Mucosa of gallbladder (tissue), 1 donor: ENCODE results near the gene IGFBP3. TPM values are rescaled to one million over a fixed set of nuclear protein-coding genes. Genes with fewer than 3 reads are reported as not detected.

Experiments
- DNase-seq: peaks from one replicate; pipeline ENCODE4 v3.0.0-alpha.2; 2020; ENCODE audit warnings: low spot score
- total RNA-seq: library from RNA; stranded (reverse); gene quantifications from one replicate; pipeline ENCODE4 v1.2.1, GENCODE V29; 2021
- donor health status: DM: no; HTN: no; CAD: no.

IGFBP3 gene
- total RNA-seq, 1 donor from 2014 or later: 67.4 TPM

GRCh38 chr7:45891462-45892402 lies 29.3 kb downstream of the IGFBP3 start:
- no peak for DNase-seq

DNA sequence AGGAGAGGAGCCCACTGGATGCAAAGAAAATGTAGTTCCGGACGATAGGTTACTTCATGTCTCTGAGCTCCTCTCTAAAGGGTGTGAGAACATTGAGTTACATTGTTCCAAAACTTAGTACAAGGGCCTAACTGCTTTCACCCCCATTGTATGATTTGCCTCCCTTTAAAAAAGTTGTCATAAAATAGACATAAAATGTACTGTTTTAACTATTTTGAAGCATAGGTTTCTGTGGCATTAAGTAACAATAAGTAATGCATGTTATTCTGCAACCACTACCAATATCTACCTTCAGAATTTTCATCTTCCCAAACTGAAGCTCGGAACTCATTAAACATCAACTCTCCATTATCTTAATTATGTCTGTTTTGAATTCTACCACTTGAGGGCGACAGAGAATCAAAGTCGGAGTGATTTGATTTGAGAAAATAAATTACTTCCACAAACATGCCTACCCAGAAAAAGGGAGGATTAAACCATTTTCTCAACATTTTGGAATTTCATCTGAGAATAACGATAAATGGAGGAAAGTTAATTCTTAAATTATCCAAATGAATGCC lies 30.1 kb downstream of the IGFBP3 start:
- no peak for DNase-seq

DNA sequence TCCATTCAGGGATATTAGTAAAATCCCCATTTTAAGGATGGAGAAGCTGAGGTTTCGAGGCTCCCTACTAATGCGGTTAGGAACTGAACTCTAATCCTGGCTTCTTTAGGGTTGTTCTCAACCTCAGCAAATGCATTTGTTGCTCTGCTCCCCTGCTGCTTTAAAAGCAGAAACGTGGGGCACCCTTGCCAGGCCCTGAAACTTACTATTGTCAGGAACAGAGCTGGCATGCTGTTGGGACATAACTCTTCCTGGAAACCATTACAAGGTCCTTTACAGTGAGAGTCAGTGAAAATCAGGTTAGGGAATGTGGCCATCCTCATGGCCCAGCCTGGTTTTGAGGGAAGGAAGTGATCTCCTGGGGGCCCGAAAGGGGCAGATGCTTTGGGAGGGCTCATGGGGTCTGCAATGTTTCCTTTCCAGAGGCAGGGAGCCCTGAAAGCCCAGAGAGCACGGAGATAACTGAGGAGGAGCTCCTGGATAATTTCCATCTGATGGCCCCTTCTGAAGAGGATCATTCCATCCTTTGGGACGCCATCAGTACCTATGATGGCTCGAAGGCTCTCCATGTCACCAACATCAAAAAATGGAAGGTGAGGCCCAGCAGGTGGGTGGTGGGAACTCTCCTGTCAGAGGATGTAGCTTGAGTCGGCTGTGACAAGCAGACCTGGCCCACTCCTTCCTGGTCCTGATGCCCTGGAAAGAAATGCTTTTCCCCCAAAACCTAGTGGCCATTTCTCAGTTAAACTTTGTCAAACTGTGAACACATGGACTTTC lies 30.8 kb downstream of the IGFBP3 start:
- DNase-seq: no peak

DNA sequence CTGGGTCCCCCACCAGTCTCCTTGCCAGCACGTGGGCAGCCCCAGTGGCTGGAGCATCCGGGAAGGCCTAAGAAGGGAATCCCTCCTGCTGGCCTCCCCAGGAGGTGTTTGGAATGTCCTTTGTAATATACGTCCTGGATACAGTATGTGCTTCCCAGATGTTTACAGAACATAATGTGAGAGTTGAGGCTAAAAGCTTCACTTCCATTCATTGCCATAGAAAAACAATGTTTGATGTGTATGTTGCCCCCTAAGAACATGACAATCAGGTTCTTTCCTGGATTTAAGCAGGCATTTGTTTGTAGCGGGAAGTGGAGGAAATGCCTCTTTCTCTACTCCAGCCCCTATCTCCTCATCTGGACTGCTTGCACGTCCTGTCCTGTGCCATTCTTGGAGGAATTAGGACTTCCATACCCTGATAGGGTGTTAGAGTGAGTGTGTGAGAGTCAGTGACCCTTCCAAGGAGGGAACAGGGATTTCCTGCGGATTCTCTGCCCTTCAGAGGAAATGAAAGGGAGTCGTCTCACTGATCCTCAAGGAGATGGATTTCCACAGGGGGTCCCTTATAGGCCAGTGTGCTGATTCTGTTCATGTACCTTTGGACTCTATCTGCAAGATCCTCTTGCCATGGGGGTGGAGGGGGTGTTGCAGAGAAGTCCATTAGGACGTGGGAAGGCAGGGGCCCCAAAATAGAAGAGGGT lies 31.6 kb downstream of the IGFBP3 start:
- no peak for DNase-seq

DNA sequence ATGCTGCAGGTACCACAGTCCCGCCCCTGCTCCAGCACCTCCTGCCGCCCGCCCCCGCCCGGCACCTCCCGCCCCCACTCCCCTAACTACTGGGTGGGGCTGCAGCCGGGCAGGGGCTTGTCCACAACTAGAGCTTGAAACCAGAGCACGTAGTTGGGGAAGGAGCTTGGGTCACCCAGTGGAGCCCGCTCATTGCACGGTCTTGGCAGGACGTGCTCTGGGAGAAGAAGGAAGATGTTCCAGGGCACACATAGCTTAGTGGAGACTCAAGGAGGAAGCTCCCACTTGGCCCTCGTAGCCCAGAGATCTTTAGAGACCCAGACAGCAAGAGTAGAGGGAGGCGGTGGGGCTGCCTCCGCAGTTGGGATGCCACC lies 32.1 kb downstream of the IGFBP3 start:
- no peak for DNase-seq

DNA sequence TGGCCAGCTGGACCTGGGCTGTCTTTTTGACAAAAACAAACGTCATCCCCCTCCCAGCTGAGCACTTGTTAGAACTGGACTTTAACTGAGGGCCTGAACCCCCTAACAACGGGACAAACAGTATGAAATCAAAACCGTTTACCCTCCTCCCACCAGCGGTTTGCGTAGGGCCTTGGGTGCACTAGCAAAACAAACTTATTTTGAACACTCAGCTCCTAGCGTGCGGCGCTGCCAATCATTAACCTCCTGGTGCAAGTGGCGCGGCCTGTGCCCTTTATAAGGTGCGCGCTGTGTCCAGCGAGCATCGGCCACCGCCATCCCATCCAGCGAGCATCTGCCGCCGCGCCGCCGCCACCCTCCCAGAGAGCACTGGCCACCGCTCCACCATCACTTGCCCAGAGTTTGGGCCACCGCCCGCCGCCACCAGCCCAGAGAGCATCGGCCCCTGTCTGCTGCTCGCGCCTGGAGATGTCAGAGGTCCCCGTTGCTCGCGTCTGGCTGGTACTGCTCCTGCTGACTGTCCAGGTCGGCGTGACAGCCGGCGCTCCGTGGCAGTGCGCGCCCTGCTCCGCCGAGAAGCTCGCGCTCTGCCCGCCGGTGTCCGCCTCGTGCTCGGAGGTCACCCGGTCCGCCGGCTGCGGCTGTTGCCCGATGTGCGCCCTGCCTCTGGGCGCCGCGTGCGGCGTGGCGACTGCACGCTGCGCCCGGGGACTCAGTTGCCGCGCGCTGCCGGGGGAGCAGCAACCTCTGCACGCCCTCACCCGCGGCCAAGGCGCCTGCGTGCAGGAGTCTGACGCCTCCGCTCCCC lies 32.7 kb downstream of the IGFBP3 start, which contains the start of gene IGFBP1:
Gene IGFBP1, plus strand, starts transcription at position 304 of the 808 bp plus-strand sequence. Its CDS starts 165 bp downstream, at position 469.
- DNase-seq: no peak

GRCh38 chr7:45886931-45887667 lies 34.0 kb downstream of the IGFBP3 start:
- no peak for DNase-seq

DNA sequence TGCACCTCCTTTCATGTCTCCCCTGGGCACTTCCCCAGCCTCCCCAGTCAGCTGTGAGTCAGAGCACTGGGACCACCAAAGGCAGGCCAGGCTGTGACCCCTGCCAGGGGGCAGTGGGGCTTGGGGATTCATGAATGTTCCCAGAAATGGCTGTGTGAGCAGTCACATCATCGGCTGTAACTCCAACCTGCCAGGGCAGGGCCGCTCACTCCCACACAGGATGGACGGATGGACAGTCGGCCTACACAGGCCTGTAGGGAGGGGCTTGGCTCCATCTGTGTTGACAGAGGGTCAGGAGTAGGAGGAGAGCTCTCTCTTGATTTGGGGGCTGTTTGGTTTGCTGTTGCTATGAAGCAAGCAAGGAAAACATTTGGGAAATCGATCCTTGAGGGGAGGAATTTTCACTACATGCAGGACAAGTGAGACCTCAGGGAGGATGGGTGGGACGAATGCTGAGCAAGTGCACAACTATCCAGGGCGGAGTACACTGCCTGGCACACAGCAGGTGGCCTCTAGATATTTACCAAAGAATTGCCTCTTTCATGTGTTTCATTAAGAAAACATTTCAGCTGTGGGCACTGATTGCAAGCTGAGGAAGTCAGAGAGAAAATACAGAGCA lies 35.7 kb downstream of the IGFBP3 start:
- DNase-seq: no peak

GRCh38 chr7:45884136-45884535 lies 36.9 kb downstream of the IGFBP3 start:
- no peak for DNase-seq

DNA sequence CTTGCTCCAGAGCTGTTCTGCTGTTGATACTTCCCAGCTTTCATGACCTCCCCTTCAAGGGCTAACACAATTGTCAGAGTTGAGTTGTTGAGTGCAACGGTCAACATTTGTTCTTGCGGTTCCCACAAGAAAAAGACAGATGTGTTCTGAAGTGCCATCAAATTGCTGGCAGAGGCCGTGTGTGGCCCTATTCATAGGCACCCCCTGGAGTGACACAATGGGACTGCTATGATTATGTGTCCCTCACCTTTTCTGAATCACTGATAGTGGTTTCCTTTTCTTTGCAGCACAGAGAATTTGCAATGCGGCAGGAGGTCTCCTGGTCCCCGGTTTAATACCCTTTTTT lies 38.6 kb downstream of the IGFBP3 start:
- DNase-seq: no peak

DNA sequence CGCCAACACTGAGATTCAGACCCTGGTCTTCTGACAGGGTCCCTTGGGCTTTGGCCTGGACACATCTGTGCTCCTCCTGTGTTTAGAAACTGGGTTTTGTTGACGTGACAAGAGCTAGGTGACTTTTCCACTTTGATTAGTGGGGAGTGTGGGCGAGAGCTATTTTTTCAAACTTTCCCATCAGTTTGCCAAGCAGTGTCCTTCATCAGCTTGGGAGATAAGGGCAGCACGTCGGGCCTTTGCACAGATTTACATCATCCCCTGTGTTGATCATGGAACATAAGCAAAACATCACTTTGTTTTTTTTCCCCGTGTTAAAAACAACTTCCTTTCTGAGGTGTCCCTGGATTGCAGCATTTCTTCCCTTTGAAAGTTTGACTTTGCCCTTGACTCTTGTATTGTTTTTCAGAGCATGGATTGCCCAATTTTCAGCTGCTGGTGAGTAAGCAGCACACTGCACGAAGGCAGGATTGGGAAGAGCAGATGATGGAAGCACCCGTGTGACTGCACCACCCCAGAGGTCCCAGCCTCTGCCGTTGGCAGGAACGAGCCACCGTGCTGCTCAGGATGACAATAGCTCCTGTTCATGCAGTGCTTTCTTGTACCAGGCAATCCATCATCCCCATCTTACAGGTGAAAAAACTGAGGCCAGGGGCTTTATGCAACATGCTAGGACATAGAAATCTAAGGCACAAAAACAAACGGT lies 39.2 kb downstream of the IGFBP3 start:
- no peak for DNase-seq

DNA sequence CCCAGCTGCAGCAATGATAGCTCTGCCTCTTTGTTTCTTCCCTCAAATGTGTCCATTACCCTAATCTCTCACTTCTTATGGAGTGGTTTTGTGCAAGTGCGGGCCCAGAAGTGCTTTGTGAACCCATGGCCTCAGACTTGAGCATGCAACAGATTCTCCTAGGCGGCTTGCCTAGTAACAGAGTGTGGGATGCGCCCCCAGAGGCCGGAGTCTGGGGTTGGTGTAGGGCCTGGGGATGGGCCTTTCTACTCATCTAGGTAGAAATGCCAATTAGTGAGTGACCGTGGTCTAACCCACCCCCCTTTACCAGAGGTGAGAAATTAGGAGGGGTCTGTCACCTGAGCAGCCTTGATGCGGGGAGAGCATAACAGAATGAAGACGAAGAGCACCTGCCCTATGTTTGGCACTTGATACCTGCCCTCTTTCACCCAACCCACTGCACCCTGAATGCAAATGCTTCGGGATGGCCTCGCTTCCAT lies 39.8 kb downstream of the IGFBP3 start:
- no peak for DNase-seq

- no peak for DNase-seq
Measured at GRCh38 chr7:45880433-45880860, 40.6 kb downstream of the IGFBP3 start.

GRCh38 chr7:45878457-45879144 lies 42.5 kb downstream of the IGFBP3 start:
- DNase-seq: no peak

DNA sequence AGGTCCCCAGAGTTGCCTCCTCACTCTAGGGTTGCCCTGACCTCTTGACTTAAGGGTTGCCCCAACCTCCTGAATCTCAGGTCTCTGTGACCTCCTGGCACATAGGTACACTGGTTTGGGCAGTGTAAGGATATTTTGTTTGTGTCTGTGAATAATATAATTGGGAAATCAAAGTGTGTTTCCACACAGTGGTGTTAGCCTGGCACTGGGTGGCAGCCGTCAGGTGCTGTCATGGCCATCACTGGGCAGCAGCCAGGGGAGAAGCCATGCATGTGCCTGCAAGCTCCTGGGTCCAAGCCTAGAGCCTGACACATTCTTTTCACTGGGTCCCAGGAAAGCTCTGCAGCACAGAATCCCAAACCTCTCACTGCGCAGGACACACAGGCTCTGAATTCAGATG lies 44.6 kb downstream of the IGFBP3 start:
- no peak for DNase-seq

- DNase-seq: no peak
Measured at GRCh38 chr7:45874408-45875131, 46.5 kb downstream of the IGFBP3 start.

GRCh38 chr7:45873355-45873754 lies 47.7 kb downstream of the IGFBP3 start:
- DNase-seq: no peak

- DNase-seq: no peak
Measured at GRCh38 chr7:45873035-45873354, 48.1 kb downstream of the IGFBP3 start, which contains the start of gene CCDC201. Gene CCDC201 (minus strand): TSS chr7:45873082. CDS start chr7:45873007, 75 bp downstream.
